GM18907 (cell line): ENCODE data around the gene AIFM3.

Experiments used
- ATAC-seq: cut with Tn5 transposase; IDR thresholded peaks from one replicate; pipeline ENCODE4 v1.9.1; 2021; ENCODE audit warnings: mild to moderate bottlenecking, moderate library complexity; ENCODE audit not compliant: unreplicated experiment

Gene AIFM3

DNA sequence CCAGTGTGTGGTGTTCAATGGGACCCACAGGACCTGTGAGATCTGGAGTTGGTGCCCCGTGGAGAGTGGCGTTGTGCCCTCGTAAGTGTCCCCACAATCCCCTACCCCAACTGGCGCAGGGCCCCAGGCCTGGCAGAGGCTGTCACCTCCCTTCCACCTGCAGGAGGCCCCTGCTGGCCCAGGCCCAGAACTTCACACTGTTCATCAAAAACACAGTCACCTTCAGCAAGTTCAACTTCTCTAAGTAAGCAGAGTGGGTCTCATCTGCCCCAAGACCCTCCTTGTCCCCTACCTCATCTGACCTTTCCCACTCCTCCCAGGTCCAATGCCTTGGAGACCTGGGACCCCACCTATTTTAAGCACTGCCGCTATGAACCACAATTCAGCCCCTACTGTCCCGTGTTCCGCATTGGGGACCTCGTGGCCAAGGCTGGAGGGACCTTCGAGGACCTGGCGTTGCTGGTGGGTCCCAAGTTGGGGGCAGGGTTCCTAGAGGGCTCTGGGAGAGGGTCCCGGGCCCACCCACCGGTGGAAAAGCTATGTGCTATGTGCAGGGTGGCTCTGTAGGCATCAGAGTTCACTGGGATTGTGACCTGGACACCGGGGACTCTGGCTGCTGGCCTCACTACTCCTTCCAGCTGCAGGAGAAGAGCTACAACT, 56.0 kb downstream of the AIFM3 start:
- no peak for ATAC-seq

DNA sequence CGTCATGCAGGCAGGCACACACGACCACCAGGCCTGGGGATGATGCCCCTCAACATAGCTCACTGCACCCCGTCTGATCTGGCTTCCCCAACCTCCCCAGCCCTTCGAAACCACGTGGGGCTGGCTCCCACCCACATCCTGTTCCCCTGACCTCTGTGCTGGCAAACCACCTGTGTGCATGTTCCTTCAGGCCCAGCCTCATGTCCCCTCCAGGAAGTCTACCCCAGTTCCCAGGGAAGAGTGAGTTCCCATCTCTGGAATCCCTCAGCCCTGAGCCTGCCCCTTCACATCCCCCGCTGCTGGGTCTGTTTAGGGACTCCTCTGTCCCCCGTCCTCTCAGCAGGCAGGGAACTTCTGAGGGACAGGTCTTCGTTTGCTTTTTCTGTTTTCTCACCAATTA, 58.2 kb downstream of the AIFM3 start:
- no peak for ATAC-seq

DNA sequence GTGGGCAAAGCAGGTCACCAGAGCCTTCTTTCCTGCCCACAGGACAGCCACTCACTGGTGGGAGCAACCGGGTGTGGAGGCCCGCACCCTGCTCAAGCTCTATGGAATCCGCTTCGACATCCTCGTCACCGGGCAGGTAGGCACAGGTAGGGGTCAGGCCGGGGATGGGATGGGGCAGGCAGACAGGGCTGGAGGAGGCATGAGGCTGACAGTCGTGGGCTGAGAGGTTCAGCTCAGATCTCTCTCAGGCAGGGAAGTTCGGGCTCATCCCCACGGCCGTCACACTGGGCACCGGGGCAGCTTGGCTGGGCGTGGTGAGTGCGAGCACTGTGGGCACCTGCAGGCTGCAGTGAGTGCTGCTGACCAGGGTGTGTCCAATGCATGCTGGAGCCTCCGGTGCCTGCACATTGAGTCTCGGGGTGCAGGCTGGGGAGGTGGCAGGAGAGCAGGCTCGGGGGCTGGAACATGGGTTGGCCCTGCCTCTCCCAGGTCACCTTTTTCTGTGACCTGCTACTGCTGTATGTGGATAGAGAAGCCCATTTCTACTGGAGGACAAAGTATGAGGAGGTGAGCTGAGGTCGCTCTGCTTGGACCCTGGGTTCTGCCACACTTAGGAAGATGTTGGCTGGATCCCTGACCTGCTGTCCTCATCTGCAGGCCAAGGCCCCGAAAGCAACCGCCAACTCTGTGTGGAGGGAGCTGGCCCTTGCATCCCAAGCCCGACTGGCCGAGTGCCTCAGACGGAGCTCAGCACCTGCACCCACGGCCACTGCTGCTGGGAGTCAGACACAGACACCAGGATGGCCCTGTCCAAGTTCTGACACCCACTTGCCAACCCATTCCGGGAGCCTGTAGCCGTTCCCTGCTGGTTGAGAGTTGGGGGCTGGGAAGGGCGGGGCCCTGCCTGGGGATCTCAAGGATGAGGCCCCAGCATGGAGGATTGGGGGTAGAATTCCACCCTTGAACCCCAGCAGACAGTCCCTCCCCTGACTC, 59.0 kb downstream of the AIFM3 start:
- no peak for ATAC-seq

DNA sequence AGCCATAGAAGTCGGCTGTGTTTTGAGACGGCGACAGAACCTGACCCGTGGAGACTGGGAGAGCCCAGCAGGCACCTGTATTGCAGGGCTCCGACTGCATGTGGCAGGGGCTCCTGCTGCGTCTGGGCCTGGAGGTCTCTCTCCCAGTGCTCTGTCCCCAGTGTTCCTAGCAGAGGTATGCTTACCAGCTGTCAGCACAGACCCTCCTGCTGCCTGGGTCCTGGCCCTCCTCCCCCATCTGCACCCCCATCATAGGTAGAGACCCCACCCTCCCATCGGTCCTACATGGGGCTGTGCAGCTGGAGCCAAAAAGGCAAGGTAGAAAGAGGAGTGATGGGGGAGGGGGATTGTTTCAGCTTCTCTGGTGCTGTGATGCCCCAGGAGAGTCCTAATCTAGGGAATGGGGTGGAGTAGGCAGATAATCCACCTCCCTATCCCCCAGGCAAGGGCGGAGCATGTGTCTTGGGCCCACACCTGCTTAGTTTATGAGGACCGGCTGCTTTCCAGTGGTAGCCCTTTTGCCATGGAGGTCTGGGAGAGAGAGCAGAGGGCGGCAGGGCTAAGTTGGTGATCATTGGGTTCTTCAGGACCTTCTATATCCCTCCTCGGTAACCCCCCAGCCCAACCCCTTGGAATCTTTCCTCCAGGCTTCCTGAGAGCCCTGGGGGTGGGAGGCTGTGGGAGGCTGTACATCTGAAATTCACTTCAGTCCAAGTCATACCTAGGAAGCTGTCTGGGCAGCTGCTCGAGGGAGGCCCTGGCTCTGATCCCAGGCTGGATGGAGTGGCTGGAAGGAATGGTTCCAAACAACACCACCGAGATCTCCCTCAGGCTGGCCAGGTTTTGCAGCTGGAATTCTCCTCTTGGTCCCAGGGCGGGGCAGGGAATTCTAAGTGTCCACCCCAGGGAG, 60.0 kb downstream of the AIFM3 start:
- no peak for ATAC-seq

DNA sequence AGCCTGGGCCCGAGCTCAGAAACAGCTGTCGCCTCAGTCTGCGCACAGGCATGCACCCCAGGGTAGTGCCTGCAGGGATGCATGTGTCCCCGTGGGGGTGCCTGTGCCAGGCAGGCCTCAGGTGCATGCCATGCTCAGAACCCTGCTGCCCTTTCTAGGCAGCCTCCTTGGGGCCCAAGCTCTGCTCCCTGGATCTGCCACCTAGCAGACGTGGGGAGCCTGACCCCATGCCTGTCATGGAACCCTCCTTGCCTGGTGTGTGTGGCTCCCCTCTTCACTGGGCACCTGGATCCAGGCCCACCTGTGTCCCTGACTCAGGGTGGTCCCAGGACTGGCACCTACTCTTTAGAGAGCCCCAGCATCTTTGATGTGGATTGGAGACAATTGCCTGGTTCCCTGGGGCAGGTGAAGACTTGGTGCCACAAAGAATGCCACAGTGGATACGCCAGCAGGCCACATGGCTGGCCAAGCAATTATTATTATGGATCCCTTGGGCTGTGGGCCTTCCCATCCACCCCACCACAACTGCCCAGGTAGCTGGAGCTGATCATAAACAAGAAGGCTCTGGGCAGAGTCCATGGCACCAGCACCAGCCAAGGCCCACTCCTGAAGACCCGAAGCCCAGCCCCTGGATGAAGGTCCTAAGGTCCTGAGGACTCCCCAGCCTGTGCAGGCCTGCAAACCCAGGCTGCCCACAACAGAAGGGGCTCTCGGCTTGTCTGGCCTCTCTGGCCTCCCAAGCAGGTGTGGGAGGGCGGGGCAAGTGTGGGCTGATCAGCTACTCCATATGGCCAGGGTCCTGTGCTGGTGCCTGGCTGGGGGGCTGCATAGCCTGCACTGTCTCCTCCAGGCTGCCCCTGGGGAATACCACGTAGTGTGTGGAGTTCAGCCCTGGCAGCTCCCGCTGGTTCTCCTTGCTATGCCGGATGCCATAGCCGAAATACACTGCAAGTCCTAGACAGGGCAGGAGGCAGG, 61.5 kb downstream of the AIFM3 start:
- no peak for ATAC-seq

DNA sequence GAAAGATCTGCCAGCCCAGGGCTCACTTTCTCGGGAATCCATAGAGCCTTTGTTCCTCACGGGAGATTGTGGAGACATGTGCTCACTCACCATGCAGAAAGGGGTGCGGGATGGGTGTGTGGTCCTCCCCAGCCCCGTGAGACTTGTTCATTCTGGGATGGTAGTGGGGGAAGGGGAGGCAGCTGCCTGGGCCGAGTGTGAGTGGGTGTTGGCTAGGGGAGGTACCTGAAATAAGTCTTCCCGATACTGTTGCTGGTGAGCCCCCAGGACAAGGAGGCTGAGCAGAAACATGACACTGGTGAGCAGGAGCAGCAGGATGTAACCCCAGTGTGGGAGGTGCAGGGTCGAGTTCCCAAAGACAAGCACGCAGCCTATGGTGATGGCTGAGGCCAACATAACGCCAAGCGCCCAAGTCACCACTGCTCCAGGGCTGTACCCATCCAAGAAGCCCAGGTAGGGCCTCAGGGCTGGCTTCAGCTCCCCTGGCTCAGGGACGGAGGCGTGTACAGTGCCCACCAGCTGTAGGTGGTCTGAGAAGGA, 62.5 kb downstream of the AIFM3 start:
- no peak for ATAC-seq

DNA sequence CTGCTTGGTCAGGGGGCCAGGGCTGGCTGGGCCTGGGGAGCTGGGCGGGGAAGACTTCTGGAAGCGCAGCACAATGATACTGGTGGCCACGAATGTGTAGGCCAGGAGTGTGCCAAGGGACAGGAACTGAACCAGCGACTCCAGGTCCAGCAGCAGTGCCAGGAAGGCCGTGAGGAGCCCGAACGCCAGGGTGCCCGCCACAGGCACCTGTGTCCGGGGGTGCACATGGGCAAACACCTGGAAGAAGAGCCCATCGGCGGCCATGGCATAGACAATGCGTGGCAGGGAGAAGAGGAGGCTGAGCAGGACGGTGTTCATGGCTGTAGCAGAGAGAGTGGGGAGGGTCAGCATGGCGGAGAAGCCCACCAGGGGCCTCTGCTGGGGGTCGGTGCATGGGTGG, 63.0 kb downstream of the AIFM3 start:
- no peak for ATAC-seq
